Prostate gland (tissue), 2 donors: ENCODE measurements around the gene SLC25A46. TPM values are rescaled to one million over a fixed set of nuclear protein-coding genes. Genes with fewer than 3 reads are reported as not detected.

Experiments used
- DNase-seq: peaks from one replicate; pipeline ENCODE4 v3.0.0-alpha.2; 2019; ENCODE audit warnings: low spot score
- H3K27ac ChIP-seq, 2 donors: fragments of 200-600 bp; sonication (generic); 2 replicates each; pipeline ENCODE4 v1.5.1; 2017 to 2019
- H3K27me3 ChIP-seq: fragments of 200-600 bp; sonication (generic); replicated peaks from 2 replicates; pipeline ENCODE4 v1.5.1; 2019; ENCODE audit not compliant: insufficient read depth
- H3K36me3 ChIP-seq, 2 donors: fragments of 200-600 bp; sonication (generic); 1 replicate in 1 of 2; 2 replicates in 1 of 2; pipeline versions ENCODE4 v1.5.1 to v1.8.1; 2017 to 2019
- H3K4me1 ChIP-seq: fragments of 200-600 bp; sonication (generic); replicated peaks from 2 replicates; pipeline ENCODE4 v1.5.1; 2019
- H3K4me3 ChIP-seq, 2 donors: fragments of 200-600 bp; sonication (generic); 2 replicates each; pipeline ENCODE4 v1.5.1; 2017 to 2019
- H3K9me3 ChIP-seq: fragments of 200-600 bp; sonication (generic); 2 replicates; pipeline ENCODE4 v1.5.1; 2017
- POLR2A ChIP-seq: fragments of 450-650 bp; IDR thresholded peaks from one replicate; pipeline ENCODE4 v1.6.1; 2016; ENCODE audit warnings: antibody characterized with exemption, mild to moderate bottlenecking
- POLR2AphosphoS5 ChIP-seq: sonication (generic); formaldehyde crosslinking; IDR thresholded peaks from one replicate; pipeline ENCODE4 v1.6.1; 2017; ENCODE audit warnings: antibody characterized with exemption
- WGBS: methylation state at CpG from one replicate; pipeline ENCODE4 v1.1.5; 2018; 5-methylcytosine and 5-hydroxymethylcytosine counted together
- intact Hi-C: fragments of 100-400 bp; cut with DNase I; formaldehyde crosslinking; loops from one replicate; pipeline ENCODE4 v1.14.2; 2022
- total RNA-seq, 2 donors: library from RNA; depleted of rRNA; stranded (reverse); fragments of >200 nt; gene quantifications; one replicate each; pipeline ENCODE4 v1.1.0, GENCODE V29; 2016
- TF ChIP-seq, protein P1 (sequence below), 4 experiments: fragments of 200-600 bp in 2 of 4; fragments of 450-650 bp in 2 of 4; sonication (generic) in 2 of 4; IDR thresholded peaks; 1 replicate in 3 of 4; 2 replicates in 1 of 4; pipeline ENCODE4 v1.5.1; 2016 to 2019; ENCODE audit warnings: antibody characterized with exemption in 4 of 4, mild to moderate bottlenecking in 2 of 4, moderate library complexity in 2 of 4

Gene SLC25A46
- total RNA-seq, 2 donors from 2014 or later: 35.6 to 44.7 TPM

- intact Hi-C loops: no loop called here
- H3K27me3 ChIP-seq: no peaks in the 10 kb centered on the region
- no peaks in the 10 kb centered on the region for H3K9me3 ChIP-seq
- TF ChIP-seq, protein P1, sequence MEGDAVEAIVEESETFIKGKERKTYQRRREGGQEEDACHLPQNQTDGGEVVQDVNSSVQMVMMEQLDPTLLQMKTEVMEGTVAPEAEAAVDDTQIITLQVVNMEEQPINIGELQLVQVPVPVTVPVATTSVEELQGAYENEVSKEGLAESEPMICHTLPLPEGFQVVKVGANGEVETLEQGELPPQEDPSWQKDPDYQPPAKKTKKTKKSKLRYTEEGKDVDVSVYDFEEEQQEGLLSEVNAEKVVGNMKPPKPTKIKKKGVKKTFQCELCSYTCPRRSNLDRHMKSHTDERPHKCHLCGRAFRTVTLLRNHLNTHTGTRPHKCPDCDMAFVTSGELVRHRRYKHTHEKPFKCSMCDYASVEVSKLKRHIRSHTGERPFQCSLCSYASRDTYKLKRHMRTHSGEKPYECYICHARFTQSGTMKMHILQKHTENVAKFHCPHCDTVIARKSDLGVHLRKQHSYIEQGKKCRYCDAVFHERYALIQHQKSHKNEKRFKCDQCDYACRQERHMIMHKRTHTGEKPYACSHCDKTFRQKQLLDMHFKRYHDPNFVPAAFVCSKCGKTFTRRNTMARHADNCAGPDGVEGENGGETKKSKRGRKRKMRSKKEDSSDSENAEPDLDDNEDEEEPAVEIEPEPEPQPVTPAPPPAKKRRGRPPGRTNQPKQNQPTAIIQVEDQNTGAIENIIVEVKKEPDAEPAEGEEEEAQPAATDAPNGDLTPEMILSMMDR (IDR thresholded peaks at IDR 0.05): no peak
- no peak for TF ChIP-seq POLR2AphosphoS5
- TF ChIP-seq POLR2A: no peak
- no peaks in the 10 kb centered on the region for H3K4me1 ChIP-seq
- no peak overlapping the region for H3K27ac ChIP-seq
- H3K4me3 ChIP-seq: no peak overlapping the region
- DNase-seq: no peak
- no peaks in the 10 kb centered on the region for H3K36me3 ChIP-seq
Observed at GRCh38 chr5:110705349-110705748, 33.5 kb upstream of the SLC25A46 start.

DNA sequence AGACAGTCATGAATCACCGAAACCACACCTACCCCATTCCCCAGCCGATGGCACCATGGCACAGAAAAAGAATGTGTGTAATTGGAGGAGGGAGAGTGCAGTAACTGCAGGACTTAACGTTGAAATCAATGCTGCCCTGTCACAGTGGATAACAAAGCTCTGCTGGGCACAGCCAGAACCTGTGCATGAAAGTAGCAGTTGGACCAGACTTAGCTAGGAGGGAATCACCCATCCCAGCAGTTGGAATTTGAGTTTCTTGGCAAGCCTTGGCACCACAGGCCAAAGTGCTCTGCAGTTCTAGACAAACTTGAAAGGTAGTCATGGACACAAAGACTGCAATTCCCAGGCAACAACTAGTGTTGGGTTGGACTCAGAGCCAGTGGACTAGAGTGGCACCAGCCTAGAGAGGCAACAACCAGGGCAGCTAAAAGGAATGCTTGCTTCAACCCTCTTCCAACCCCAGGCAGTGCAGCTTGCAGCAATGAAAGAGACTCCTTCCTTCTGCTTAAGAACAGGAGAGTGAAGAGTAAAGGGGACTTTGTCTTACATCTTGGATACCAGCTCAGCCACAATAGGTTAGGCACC, 31.5 kb upstream of the SLC25A46 start:
- Histone ChIP-seq H3K27me3 (no peaks in the 10 kb centered on the region), H3K36me3 (no peaks in the 10 kb centered on the region), H3K4me1 (no peaks in the 10 kb centered on the region), H3K9me3 (no peaks in the 10 kb centered on the region), H3K27ac (no peak overlapping the region), H3K4me3 (no peak overlapping the region)
- TF ChIP-seq POLR2AphosphoS5 (no peak), POLR2A (no peak)
- TF ChIP-seq, protein P1 (IDR thresholded peaks at IDR 0.05): no peak
- intact Hi-C loops: no loop called here
- 67% methylated on average over 3 of the region's 3 CpGs for WGBS
- no peak for DNase-seq

- DNase-seq: no peak
- TF ChIP-seq POLR2A: no peak
- TF ChIP-seq, protein P1 (IDR thresholded peaks at IDR 0.05): no peak
- no peak for TF ChIP-seq POLR2AphosphoS5
- 87% methylated on average over 5 of the region's 5 CpGs for WGBS
- intact Hi-C loops: no loop called here
- Histone ChIP-seq H3K9me3 (no peaks in the 10 kb centered on the region), H3K36me3 (no peaks in the 10 kb centered on the region), H3K4me1 (no peaks in the 10 kb centered on the region), H3K27ac (no peak overlapping the region), H3K27me3 (no peaks in the 10 kb centered on the region), H3K4me3 (no peak overlapping the region)
Observed at GRCh38 chr5:110716247-110717245, 22.3 kb upstream of the SLC25A46 start.

GRCh38 chr5:110718311-110718710, 20.5 kb upstream of the SLC25A46 start:
- no peaks in the 10 kb centered on the region for H3K4me1 ChIP-seq
- no peak overlapping the region for H3K27ac ChIP-seq
- TF ChIP-seq, protein P1 (IDR thresholded peaks at IDR 0.05): no peak
- TF ChIP-seq POLR2A: no peak
- no peak for TF ChIP-seq POLR2AphosphoS5
- H3K27me3 ChIP-seq: no peaks in the 10 kb centered on the region
- no peak for DNase-seq
- H3K4me3 ChIP-seq: no peak overlapping the region
- intact Hi-C loops: no loop called here
- WGBS: 65% methylated on average over 2 of the region's 2 CpGs
- H3K36me3 ChIP-seq: no peaks in the 10 kb centered on the region
- no peaks in the 10 kb centered on the region for H3K9me3 ChIP-seq
